HS-27A (cell line): ENCODE measurements around the gene TMEM123.
"Not testable (repeated sequence)": the region's sequence is repeated elsewhere in the genome, so short reads cannot be mapped to it uniquely, and the experiment has no call there.

Experiments
- DNase-seq: peaks from one replicate; pipeline ENCODE4 v3.0.0-alpha.2; 2012; ENCODE audit warnings: low read depth, missing footprints

The TMEM123 gene

DNA sequence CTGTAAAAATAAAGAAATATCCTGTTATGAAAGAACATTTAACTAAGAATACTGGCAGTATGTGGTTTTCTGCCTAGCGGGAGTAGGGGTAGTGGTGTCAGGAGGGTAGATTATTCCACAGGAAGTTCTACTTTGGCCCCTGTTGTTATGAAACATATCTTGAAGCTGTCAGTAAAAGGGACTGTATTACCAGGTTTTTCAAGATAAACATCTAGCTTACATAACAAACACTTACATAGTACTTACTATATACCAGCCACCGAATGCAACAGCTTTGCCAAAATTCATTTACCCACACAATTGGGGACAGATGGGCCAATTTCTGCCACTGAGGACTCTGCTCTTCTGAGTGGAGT is 3.7 kb downstream of the TMEM123 start:
- DNase-seq, result no peak

DNA sequence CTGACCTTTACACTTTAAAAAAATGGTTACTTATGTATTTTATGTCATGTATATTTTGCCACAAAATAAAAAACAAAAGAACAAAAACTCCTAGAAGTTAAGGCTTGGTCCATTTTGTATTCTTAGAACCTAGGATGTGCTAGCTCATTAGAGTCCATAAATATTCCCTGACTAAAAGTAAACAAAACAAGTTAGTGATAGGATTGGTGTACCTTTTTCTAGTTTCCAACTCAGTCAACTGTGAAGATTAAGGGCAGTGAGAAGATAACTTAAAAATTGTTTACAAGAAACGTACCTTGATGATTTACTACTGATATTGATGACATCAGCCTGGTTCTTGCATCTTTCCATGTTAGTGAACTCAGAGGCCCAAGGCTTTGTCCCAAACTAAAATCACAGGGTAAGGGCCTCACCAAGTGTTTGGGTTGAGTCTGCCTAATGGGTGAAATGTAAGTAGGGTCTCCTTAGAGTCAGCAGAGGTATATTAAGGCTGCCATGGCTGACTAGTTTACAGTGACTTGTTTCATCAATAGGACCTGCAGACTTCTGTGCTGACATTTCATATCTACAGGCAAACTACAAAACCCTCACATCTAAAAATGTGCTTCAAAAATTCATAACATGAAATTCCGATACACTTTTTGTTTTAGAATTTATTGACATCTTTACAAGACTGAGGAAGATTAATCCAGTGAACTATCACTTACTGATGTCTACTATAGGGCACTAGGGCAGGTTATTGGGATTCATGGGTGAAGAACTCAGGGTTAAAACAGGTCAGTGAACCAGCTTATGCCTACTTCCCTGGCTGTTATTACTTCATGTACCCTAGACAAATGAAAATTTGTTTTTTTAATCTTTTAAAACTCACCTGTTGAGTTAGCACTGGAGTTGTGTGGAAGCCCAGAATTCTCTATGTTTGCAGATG is 4.4 kb downstream of the TMEM123 start:
- no peak for DNase-seq

DNA sequence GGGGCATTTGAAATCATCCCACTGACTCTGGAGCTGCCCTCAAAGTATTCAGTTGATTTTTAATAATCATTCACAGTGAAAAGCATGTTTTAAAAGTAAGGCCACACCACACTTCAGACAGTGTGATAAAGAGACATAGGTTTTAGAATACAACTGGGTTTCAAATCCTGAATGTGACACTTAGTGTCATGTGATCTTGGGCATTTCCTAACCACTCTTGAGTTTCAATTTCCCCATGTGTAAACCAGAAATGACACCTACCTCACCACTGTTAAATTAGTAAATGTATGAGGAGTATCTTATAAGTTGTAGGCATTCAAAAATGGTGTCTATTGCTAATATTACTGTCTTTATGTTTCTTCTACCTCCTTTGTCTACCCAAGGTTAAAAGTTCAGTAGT is 5.4 kb downstream of the TMEM123 start:
- DNase-seq, result no peak

DNA sequence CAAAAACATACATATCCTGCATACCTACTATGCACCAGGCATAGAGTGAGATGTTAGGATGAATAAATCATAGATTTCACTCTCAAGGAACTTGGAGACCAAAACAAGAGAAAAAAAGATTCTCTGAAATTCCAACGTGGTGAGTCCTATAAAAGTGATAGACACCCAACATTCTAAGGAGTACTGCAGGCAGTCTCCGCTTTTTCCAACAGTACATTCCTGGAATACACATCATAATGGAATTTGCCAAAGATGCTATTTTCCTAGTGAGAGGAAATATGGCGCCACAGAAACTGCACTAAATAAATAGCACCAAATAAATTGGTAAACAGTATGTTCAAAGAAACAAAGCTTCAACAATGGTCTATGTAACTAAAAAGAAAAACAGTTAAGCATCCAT is 6.0 kb downstream of the TMEM123 start:
- DNase-seq, result peak; percentile 53

DNA sequence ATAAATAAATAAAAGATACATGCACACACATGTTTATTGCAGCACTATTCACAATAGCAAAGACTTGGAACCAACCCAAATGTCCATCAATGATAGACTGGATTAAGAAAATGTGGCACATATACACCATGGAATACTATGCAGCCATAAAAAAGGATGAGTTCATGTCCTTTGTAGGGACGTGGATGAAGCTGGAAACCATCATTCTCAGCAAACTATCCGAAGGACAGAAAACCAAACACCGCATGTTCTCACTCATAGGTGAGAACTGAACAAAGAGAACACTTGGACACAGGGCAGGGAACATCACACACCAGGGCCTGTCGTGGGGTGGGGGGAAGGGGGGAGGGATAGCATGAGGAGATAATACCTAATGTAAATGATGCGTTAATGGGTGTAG is 7.9 kb downstream of the TMEM123 start:
- DNase-seq, result not testable (repeated sequence)

DNA sequence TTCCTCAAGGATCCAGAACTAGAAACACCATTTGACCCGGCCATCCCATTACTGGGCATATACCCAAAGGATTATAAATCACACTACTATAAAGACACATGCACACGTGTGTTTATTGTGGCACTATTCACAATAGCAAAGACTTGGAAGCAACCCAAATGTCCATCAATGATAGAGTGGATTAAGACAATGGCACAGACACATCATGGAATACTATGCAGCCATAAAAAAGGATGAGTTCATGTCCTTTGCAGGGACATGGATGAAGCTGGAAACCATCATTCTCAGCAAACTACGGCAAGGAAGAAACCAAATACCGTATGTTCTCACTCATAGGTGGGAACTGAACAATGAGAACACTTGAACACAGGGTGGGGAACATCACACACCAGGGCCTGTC is 8.4 kb downstream of the TMEM123 start:
- not testable (repeated sequence) for DNase-seq

DNA sequence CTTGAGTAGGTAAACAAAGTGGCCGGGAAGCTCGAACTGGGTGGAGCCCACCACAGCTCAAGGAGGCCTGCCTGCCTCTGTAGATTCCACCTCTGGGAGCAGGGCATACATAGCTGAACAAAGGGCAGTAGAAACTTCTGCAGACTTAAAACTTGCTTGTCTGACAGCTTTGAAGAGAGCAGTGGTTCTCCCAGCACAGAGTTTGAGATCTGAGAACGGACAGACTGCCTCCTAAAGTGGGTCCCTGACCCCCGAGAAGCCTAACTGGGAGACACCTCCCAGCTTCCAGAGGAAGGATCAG is 13.6 kb downstream of the TMEM123 start:
- DNase-seq, result not testable (repeated sequence)

DNA sequence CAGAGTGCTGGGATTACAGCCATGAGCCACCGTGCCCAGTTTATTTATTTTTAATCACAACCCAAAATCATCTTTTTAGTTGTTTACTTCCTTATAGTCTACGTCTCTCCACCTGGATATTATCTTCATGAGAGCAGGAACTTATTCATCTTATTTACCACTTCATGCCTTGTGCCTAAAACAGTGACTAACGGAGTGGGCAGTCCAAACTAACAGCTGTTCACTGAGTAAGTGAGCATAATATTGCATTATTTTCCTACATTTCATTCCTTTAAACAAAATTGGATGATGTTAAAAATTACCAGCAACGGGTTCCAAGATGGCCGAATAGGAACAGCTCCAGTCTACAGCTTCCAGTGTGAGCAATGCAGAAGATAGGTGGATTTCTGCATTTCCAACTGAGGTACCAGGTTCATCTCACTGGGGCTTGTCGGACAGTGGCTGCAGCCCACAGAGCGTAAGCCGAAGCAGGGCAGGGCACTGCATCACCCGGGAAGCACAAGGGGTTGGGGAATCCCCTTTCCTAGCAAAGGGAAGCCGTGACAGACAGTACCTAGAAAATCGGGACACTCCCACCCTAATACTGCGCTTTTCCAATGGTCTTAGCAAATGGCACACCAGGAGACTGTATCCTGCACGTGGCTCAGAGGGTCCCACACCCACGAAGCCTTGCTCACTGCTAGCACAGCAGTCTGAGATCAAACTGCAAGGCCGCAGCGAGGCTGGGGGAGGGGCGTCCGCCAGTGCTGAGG is 14.1 kb downstream of the TMEM123 start:
- DNase-seq, result no peak

GRCh38 chr11:102437727-102438126 is 14.8 kb downstream of the TMEM123 start:
- DNase-seq, result no peak

DNA sequence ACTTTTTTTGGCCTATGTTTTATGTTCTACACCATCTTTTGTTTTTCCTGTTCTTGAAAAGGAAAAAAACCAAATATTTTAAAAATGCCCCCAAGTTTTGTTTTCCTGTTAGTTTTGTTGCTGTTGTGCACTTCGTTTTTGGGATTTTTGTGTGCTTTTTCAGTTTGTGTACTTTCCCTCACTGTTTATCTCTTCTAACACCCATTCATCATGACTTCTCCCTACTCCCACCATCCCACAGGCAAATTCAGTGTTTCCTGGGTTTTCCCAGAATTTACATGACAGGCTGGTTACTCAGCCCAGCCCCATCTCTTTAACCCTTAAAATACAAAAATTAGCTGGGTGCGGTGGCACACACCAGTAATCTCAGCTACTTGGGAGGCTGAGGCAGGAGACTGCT is 15.6 kb downstream of the TMEM123 start:
- DNase-seq, result no peak

DNA sequence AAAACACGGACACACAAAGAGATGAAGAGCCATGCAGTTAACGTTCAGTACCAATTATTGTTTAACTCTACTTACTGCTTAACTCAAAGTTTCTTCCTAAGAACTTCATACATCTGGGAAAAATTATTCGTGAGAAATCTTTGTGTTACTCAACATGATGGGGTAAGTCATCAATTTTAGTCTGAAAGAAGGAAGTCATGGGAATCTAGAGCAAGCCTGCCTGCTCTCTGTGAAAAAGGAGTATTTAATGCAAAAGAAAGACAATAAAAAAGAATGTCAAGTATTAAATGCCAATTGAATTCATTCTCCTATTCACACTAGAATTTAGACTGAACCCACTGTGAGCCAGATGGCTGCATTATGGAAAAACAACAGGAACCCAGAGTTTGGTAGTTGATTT is 16.0 kb downstream of the TMEM123 start:
- no peak for DNase-seq

DNA sequence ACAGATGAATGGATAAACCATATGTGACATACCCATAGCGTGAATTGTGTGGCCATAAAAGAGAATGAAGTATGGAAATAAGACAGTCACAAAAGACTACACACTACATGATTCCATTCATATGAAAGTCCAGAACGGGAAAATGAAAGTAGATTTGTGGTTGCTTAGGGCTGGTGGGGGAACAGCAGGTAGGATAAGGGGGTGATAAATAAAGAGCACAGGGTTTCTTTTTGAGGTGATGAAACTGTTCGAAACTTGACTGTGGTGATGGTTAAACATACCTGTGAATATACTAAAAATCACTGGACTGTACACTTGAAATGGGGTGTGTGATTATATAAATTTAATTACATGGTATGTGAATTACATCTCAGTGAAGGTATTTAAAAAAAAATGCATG is 16.9 kb downstream of the TMEM123 start:
- DNase-seq, result no peak

DNA sequence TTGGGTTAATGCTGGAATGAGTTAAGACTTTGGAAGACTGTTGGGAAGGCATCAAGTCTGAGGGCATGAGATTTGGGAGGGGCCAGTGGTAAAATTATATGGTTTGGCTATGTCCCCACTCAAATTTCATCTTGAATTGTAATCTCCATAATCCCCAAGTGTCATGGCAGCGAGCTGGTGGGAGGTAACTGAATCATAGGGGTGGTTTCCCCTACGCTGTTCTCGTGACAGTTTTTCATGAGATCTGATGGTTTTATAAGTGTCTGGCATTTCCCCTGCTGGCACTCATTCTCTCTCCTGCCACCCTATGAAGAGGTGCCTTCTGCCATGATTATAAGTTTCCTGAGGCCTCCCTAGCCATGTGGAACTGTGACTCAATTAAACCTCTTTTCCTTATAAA is 19.0 kb downstream of the TMEM123 start:
- not testable (repeated sequence) for DNase-seq

GRCh38 chr11:102432560-102432959 is 20.0 kb downstream of the TMEM123 start:
- not testable (repeated sequence) for DNase-seq

- no peak for DNase-seq
These were observed 21.2 kb downstream of the TMEM123 start for GRCh38 chr11:102431404-102431803.

DNA sequence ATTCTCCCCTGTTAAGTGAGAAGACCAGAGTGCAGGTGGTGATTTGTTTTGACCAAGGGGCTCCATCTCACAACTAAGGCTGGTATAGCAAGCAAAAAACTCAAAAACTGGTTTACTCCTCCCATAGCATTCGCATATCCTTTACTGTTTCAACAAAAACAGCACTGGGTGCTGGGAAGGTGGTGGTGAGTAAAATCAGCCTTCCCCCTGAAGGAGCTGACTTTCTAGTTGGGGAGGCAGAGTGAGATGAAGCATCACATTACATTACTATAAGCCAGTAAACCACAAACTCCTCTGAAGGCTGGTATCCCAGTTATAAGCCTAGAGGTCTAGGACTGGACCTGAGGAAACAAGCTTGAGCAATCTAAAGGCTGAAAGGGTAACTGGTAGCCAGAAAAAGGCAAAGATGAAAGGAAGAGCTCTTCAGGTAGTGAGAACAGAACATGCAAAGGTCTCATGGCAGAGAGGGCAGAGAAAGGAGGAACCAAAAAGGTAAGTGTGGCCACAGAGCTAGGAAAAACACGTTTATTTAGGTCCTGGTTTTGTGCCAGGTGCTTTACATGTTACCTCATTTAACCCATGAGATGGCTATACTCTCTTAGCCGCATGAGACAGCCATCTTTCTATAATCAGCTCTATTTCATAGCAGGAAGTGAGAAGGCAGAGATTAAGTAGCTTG is 22.3 kb downstream of the TMEM123 start:
- DNase-seq, result no peak

DNA sequence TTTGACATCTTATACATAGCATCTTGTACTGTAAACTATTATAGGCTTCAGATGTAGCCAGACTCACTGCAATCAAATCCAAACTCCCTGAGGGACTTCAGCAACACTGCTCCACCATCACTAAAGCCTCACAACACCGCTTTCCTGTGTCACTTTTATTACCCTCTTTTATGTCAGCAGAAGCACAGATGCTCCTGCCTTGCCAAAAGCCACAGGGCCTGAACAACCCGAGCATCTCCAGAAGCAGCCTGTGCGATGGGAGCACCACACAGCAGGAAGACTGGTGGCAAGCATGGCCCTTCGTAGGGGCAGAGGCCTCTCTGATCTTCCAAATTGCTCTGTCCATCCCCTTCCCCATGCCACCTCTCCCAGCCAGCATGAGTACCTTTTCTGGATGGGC is 22.9 kb downstream of the TMEM123 start:
- DNase-seq, result no peak

DNA sequence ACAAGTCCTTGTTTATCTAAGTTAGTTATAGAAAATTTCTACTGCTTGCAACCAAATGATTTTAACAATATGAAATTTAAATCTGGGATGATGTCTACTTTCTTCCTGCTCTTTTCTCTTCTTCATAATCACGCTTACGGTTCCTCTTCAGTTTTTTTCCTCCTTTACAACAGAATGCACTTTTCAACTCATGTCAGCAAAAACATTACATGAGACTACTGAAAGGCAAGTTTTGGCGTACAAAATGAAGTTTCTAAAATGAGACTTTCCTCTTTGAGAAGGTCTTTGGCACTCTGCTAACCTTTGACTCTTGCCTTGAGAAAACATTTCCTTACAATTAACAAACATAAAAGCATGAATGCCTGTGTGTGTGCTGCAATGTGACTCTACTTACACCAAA is 23.3 kb downstream of the TMEM123 start:
- no peak for DNase-seq

GRCh38 chr11:102428696-102429095 is 23.9 kb downstream of the TMEM123 start:
- DNase-seq, result no peak

GRCh38 chr11:102427068-102427467 is 25.5 kb downstream of the TMEM123 start:
- no peak for DNase-seq

DNA sequence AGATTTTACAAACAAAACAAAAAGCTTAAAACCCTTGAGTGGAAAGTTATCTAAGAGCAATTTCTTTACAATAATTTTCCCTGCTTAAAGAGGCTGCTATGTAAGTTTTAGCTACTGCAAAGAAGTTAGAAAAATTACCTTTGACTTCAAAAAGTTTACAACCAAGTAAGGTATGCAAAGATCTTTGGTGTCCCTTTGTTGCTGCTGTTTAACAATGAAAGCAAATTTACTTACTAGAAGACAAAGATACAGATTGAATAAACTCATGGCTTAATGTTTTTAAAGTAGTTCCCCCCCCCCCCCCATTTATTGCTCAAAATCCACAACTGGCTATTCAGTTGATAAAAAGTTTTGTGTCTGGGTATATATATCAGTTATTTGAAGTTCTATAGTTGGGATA is 26.0 kb downstream of the TMEM123 start:
- no peak for DNase-seq

GRCh38 chr11:102426000-102426399 is 26.6 kb downstream of the TMEM123 start:
- DNase-seq, result no peak

GRCh38 chr11:102423936-102424335 is 28.6 kb downstream of the TMEM123 start:
- no peak for DNase-seq
